NCI-H2227 treated with DMSO at 0.1 percent for 48 hours (cell line): ENCODE data around the gene ZXDC.

Source experiments
- DNase-seq: peaks from one replicate; lab custom pipeline; 2025; lab: John Stamatoyannopoulos, UW

Gene ZXDC

DNA sequence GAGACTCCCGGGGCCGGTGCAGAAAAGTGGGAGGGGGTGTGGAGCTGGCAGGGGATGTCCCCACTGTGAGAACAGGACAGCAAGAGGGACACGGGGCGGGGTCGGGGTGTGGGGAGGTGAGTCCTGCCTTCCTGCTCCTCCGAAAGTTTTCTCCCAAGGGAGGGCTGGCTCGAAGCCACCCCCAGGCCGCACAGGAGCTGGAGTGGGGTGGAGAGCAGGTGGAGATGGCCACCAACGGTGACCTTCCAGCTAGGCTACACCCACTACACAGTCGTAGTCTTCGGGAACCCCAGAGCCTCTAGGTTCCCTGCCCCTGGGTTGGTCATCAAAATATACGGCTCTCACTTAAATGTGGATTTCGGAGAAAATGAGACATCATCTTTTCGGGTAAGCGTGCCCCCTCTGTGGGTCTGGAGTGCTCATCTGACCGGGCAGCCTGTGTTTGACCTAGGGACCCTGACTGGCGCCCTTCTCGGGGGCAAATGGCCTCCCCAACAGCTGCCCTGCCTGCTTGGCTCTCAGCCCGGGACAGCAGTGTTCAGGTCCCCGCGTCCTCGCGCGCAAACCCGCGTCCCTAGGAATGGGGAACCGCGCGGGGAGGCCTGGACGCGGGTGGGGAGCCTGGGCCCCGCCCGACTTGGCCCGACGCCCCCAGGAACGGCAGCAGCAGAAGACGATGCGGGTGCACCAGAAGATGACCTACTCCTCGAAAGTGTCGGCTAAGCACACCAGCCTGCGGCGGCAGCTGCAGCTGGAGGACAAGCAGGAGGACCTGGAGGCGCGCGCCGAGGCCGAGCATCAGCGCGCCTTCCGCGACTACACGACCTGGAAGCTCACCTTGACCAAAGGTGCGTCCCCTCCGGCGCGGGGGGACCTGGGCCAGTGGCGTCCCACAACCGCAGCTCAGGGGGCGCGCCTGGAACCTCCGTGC, 59.8 kb downstream of the ZXDC start:
- DNase-seq = no peak

DNA sequence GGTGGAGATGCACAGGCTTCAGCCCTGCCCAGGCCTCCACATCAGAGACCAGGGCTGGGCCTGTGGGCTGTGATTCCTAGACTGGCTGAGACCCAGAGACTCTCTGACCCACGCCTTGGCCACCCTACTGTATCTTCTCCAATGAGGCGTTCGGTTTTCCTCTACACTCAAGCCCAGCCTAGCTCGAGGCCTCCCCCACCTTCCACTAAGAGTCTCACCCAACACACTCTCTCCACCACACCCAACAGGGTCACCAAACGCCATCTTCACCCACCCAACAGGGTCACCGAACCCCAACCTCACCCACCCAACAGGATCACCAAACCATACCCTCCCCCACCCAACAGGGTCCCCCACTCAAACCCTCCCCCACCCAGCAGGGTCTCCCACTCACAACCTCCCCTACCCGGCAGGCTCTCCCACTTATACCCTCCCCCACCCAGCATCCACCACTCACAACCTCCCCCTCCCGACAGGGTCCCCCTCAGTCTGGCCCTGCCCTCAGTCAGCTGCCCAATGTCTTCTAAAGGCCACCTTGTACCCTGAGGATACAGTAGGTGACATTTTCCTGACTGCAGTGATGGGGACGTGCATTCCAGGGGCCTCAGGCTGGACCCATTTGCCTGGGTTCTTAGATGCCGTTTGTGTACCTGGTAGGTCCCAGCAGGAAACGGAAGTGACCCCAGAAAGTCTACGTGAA, 60.6 kb downstream of the ZXDC start:
- DNase-seq = no peak

DNA sequence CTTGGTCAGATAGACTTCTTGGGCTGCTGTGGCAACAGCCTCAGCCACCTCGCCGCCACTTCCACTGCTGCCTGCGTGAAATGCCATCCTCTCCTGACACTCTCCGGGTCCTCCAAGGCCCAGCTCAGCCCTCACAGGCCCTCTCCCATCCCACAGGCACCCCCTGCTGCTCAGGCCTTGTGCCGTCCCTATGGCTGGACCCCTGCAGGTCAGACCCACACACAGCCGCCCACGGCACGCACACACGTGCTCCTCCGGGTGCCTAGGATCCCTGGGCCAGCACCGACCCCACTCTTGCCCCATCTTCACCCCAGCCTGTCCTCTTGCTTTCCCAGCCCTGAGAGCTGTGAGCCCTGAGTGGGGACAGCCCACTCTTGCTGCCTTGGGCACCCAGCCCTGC, 61.3 kb downstream of the ZXDC start:
- DNase-seq = no peak

DNA sequence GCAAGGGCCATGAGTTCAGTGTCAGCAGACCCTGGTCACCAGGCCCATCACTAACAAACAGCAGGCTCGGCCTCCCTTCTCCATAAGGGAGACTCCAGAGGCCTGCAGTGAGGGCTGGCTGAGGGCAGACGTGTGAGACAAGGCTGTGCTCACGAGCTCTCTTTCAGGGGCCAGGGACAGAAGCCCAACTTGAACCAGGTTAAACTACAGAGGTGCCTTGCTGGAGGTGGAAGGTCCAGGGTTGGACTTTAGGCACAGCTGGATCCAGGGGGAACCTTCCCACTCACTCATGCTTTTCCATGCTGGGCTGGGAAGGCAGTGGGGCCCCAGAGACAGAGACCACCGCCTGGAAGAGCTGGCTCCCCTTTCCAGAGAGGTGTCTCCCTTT, 62.0 kb downstream of the ZXDC start:
- no peak for DNase-seq

DNA sequence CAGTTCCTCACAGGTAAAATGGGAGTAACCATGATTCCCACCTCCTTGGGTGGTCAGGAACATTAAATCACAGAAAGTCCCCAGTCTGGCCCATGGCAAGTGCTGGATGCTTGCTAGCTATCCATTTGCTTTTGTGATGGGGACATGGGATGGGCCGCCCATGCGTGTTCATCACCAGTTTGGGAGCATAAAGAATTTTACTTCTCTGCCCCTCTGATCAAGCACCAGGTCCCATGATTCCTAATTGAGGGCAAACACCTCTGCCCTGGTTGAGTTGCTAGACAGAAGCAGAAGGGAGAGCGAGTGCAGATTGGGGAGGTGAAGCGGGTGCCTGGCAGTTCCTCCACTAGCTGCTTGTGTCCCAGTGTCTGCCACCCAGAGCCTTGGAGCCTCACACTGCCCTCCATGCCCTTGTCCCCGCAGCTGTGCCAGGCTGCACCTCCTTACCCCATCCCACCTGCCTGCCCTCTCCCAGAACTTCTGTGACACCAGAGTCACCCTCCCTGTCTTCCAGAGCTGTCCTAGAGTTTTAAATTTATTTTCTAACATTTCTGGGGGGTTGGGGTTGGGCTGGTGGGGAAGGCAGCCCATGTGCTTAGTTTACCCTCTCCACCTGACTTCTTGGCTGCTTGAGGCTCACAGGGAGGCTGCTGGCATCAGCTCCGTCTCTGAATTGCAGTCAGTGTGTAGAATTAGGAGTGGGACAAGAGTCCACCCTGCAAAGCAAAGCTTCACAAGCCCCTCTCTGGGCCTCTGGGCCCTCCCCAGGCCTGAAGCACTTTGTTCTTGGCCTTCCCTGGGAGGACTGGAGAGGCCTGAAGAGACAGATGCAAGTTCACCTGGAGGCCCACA, 62.6 kb downstream of the ZXDC start:
- no peak for DNase-seq

DNA sequence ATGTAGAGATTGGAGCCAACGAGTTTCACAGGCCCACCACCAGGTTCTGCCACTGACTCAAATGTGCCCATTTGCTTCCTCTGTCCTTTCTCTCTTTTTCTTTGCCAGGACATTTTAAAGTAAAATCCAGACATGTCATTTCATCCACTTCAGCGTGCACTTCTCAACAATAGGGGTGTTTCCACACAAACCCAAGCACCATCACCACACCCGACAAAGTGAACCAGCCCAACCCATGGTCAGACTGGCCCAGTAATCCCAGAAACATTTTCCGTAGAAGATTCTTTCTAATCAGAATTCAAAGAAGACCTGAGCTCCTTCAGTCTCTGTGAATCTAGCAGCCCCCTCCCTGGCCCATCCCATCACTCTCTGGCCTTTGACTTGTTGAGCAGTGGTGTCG, 67.6 kb downstream of the ZXDC start:
- no peak for DNase-seq

DNA sequence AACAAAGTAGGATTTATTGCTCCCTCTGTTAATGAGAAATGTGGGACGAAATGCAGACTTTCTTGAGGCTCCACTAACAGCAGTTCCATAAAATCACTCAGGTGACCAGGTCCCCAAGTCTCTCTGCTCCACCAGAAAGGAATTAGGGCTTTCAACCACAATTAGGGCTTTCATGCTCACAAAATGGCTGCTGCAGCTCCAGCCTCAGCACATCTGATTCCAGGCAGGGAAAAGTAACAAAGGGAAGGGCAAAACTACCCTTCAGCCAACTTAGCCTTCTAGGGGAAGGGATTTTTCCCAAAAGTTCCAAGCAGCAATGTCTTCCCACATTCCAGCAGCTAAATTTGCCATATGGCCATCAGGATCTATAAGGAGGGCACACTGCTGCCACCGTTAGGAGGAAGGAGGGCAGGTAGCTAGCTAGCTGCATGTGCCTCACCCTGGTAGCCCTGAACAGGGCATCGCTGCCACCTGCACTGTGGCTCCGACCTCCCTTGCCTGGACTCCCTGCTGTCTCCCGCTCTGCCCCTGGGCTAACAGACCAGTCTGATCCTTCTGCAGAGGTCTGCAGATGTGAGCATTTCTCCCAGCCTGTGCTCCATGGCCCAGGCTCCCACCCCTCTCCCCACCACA, 68.2 kb downstream of the ZXDC start:
- no peak for DNase-seq

DNA sequence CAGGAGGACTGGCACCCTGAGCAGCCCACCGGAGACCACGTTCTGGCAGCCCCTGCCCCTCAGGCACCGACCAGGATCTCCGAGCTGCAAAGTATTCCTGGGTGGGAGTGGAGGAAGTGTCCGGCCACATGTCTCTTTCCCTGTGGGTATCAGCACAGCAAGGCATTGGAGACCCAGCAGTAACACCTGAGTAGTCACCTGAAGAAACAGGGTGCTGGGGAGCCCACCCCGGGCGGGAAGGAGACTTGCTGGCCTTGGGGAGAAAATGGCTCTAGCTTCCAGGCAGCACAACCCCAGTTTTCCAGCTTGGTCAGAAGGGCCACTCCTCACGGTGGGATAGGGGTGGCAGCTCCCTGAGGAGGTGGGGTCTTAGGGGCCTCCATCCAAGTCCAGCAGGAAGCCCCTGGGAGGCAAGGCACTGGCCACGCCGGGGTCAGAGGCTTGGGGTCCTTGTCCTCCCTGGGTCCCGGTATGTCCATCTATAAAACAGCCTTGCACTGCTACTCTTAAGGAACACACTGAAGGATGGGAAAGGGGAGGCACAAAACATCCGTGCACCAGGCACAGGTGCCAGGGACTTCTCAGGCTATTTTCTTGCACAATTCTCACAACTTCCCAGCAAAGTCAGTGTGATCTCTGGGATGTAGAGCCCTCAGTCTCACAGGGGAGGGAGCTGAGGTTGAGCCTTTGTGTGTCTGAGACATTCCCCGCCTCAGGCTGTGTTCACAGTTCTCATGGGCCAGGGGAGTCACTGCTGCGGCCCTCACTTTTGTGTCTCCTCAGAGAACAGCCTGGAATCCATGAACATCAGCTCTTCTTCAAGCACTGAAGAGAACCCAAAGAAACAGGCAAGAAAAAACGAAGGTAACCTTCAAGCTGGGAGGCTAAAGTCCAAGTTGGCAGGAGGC, 69.0 kb downstream of the ZXDC start:
- no peak for DNase-seq

DNA sequence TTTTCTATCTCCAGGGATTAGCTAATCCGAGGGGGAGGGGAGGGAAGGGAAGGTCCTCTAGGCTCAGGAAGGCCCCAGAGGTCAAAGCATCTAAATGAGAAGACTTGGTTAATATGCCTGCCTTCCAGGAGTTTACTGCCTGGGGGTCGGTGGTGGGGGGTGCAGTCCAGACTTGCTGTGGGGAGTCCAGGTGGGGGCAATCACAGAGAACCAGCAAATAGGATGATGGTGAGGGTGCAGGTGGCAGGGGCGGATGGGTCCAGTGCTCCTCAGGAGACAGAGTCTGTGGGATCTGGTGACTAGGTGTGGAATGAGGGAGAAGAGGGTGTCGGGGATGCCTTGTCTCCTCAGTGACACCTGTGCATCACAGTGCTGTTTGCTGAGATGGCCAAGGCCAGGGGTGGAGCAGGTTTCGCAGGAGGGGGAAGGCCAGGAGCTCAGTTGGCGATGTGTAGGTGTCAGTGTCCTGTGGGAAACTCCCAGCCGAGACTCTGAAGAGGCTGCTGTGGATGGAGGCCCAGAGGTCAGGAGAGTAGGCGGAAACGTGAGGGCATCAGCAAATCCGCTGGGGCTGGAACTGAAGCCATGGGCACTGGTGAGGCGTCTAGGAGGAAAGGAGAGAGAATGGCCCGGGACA, 72.9 kb downstream of the ZXDC start:
- DNase-seq = no peak

DNA sequence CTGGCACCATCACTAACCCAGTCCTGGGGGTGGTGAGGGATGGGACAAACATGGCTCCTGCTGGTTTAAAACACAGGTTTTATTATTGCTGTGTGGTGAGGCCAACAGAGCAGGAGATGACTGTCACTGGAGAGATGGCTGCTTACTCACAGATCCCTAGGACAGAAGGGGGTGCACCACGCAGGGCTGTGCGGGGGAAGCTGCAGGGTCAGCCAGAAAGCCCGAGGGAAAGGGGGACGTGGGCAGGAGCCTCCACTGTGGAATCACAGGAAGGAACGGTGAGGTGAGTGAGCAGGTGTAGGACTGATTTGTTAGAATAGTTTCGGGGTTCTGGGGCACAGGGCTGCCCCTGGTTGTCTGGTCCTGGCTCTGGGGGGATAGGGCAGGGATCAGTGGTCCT, 73.5 kb downstream of the ZXDC start:
- no peak for DNase-seq

DNA sequence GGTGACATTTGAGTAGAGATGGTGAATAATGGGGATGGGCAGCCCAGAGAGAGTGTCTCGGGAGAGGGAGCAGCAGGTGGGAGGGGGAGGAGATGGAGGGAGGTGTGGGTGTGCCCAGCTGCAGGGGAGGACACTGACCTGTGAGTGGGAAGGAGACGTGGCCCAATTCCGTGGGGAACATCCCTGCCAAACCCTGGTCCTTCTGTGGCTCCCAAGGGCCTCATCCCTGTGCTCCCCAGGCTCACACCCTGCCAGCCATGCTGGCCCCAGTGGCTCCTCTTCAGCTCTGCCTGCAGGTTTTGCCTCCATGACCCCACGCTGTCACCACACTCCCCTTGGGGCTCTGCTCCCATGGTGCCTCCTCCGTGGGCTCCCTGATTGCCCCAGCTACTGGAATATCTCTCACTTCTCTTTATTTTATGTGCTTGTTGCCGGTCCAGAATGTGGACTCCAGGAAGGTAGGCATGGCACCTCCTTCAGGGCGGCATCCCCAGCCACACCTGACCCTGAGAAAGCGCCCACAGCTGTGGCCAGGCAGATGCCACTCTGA, 74.0 kb downstream of the ZXDC start:
- no peak for DNase-seq

DNA sequence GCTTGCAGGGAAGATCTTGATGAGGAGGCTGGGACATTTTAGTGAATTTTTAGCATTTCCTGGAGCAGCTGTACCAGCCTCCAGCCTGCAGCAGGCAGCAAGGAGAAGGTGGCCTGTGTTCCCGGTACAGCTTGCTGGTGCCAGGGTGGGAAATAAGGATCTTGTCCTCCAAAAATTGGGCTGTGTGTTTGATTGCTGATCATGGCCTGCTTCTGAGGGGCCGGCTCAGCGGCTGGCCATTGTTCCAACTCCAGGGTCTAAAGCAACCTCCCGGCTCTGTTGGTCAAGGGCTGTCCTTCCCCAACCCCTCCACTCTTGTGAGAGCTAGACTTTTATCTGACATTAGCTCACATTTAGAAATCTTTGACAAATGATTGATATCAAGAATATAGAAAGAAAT, 75.9 kb downstream of the ZXDC start:
- DNase-seq = no peak

DNA sequence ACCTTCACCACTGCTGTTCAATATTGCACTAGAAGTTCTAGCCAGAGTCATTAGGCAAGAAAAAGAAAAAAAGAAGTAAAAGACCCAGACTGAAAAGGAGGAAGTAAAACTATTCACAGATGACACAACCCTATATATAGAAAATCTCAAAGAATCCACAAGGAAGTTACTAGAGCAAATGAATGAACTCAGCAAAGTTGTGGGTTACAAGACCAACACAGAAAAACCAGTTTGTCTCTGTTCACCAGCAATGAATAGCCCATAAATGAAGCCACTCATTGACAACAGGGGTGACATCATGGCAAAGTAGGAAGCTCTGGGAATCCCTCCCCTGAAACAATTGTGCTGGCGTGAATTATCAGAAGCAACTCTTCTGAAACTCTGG, 76.3 kb downstream of the ZXDC start:
- DNase-seq = no peak

DNA sequence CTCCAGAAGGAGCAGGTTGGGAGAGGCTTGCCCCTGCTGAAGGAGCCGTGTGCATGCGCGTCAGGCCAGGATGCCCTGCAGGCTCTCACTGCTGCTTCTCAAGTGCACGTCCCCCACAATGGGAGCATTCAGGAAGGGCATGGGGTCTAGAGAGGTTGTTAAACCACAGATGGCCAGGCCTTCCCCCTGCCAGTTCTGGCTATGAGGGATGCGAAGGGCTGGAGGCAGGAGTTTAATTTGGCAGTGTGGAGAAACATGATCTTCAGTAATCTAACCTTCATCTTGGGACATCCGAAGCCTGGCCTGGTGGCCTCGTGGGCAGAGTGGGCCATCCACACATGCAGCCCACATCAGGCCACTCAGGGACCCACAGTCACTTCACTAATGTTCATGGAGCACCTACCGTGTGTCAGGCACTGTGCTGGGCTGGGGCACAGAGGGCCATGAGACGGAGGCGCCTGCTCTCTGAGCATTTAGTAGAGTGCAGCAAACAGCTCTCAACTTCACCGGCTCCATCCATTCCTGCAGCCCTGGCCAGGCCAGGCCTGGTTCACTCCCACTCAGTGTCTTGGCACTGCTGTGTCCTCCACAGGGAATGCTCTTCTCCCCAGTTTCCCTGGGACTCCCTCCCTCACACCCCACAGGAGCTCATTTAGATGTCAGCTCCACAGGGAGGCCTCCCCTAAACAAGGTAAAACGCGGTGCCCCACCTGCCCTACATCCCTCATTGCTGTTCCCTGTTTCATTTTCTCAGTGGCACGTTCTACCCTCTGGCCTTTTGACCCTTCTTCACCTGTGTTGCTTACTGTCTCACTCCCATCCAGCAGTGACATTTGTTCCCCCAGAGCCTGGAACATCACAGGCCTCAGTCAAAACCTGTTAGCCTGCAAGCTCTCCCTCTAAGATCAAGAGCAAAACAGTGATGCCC, 77.0 kb downstream of the ZXDC start:
- DNase-seq = no peak

DNA sequence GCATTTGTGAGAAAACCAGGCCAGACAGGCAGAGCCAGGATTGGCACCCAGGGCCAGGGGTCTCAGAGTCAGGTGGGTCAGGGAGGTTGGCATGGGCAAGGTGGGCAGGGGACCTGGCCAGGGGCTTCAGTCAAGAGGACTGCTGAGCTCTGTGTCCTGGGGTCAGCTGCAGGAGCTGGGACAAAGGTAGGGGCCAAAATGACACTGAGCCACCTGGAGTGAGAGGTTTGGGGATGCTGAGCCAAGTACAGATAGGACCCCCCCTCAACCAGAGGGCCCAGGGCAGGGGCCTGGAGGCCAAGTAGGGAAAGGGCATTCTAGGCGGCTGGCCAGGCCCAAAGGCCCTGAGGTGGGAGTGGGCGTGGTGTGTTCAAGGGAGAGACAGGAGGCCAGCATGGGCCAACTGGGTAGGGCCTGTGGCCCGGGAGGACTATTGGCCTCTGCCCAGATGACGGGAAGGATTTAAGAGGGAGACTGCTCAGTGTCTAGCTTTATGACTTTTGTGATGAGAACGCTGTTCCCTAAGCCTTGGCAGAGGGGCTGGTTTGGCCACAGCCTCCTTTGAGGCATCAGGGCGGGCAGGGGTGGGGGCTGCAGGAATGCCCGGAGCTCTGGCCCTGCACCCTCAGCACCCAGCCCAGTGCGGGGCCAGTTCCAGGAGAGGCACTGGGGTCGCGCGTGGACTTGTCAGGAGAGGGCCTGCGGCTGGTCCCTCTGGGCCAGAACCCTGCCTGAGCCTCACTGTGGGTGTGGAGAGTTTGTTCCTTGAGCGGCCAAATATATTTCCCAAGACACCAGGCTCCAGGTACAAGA, 77.9 kb downstream of the ZXDC start:
- no peak for DNase-seq

DNA sequence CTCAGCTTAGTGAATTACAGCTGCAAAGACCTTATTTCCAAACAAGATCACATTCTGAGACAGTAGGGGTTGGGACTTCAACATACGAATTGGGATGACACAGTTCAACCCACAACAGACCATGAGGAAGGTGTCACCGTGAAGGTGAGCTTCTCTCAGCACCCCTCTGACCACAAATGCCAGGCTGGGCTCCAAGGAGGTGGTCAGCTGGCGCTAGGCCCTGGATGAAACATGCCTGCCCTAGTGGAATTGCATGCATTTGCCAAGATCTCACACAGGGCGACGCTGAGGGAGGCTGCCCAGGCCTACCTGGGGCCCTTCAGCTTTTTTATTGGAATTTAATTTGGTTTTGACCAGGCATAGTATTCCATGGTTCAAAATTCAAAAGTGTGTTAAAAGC, 79.2 kb downstream of the ZXDC start:
- no peak for DNase-seq

DNA sequence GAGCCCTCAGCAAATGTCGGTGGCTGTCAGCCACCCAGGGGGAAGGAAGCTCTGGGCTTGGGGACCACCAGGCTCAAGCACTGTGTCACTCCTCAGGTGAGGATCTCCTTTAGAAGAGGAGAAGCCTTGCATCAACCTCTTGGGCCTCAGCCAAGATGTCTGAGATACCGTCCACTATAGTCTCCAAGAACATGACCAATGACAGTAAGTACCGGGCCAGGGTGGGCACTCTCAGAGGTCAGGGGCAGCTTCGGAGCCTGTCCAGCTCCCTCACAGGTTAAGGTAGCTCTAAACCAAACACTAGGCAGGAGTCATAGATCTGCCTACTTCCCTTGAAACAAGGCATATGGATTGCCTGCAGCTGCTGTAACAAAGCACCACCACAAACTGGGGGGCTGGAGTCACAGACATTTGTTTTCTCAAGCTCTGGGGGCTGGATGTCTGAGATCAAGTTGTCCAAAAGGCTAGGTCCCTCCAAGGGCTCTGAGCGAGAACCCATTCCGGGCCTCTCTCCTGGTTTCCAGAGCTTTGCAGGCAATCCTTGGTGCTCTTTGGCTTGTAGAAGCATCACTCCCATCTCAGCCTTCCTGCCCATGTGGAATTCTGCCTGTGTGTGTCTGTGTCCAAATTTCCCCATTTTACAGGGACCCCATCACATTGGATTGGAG, 79.7 kb downstream of the ZXDC start:
- DNase-seq = no peak

DNA sequence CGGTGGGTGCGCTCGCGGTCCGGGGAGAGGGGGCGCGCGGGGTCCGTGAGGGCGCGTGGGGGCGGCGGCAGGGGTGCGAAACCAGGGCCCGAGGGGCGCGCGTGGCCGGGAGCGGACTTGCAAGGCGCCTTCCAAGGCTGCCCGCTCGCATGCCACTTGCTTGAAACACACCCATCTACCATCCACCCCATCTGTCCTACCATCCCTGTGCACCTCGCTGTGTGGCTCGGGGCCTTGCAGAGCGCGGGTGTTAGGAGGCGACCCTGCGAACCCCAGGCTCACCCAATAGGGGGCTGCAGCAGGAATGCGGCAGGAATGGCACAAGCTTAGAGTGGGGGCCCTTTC, 80.7 kb downstream of the ZXDC start:
- DNase-seq = no peak
